Stimulated activated CD4-positive, alpha-beta T cell treated with anti-CD3 and anti-CD28 coated beads, TNF-alpha, amount 100 ng/mL, for 24 hours (primary cell): ENCODE data around the gene TCF19.
A peak's percentile ranks its signal among the peaks of the same experiment; 100 is the strongest.

Source experiments
- DNase-seq, 3 experiments: peaks; one replicate each; pipeline ENCODE4 v3.0.0-alpha.2; 2020; ENCODE audit warnings: low read depth in 3 of 3

TCF19 gene

DNA sequence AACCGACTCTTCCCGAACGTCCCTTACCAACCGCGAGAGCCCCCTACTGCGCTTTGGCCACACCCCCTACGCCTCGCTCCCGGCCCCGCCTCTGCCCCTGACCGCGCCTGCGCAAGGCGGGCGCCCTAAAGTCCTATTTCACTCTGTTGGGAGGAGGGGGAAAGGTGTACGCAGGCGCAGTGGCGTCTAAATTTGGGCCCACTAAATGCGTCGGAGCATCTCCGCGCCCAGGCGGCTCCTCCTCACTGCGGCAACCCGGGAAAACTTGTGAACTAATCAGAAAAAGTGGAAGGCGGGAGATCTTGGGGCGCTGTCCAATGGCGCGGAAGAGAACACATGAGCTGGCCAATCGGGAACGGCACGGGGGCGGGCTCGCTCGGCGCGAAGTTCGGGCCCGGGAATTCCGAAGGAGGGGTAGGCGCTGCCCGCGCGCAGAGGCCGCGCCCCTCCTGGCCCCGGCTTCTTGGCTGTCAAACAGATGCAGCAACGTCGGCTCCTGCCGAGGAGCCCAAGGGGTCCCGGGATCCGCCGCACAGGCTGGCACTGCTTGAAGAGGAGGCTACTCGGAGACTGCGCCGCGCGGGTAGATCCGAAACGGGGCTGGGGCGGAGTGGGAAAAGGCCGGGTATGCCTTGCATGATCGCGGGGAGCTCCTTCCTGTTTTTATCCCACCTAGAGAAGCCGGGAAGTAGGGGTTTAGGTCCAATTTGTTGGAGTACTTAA, at the start of gene TCF19:
Gene TCF19, plus strand, starts transcription at position 450 of the 723 bp plus-strand sequence. CDS start 881 bp downstream, outside the sequence.
- peak; percentile 98 to 99 (median 99) for DNase-seq

GRCh38 chr6:31110825-31111582, 47.4 kb upstream of the TCF19 start:
- DNase-seq, result no peak

GRCh38 chr6:31111712-31112111, 46.7 kb upstream of the TCF19 start:
- DNase-seq, result no peak

- DNase-seq, result no peak
Observed at GRCh38 chr6:31112478-31112877, 45.9 kb upstream of the TCF19 start, which contains the start of gene C6orf15. Gene C6orf15, minus strand, starts transcription at chr6:31112575. Its CDS starts 20 bp downstream, at chr6:31112555.

GRCh38 chr6:31113861-31114540, 44.4 kb upstream of the TCF19 start:
- no peak for DNase-seq

DNA sequence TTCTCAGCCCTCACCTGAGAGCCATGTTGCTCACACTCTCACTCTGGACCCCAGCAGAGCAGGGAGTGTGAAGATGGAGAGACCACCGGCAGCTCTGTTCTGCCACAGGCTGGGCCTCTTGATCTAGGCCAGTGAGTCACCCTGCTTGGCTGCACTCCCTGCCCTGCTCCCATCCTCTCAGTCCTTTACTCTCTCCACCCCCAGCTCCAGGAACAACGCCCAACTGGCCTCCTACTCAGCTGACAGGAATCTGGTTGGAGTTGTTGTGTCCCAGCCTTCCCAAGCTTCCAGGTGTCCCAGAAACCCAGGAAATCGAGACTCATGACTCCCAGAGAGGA, 43.9 kb upstream of the TCF19 start, which contains the start of gene PSORS1C1:
Gene PSORS1C1, plus strand, starts transcription at position 260 of the 338 bp plus-strand sequence. CDS start 14,833 bp downstream, outside the sequence.
- no peak for DNase-seq

- DNase-seq, result no peak
Observed at GRCh38 chr6:31114970-31115849, 43.2 kb upstream of the TCF19 start.

DNA sequence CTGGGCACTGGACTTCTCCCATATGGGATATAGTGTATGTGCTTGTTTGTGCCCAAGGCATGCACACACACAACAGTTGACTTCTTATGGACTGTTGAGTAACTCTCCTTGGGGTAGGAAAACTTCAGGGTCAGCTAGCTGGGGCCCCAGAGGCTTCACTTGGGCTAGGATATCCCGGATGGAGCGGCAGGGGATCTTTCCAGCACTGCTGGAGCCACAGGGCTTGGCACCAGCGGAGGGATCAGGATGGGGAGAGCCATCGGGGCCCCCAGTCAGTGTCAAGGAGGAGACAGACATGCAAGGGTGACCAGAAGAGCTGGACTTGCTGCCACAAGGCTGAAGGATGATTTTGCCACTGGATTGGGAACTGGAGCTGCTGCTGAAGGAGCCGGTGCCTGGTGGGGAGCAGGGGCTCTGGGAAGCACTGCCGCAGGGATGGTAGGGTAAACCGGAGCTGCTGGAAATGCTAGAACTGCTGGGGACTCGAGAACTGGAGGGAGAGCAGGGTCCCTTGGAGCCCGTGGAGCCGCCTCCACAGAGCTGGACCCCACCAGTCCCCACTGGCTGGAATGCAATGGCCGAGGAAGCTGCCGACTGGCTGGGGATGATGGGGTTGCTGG, 42.3 kb upstream of the TCF19 start:
- no peak for DNase-seq

DNA sequence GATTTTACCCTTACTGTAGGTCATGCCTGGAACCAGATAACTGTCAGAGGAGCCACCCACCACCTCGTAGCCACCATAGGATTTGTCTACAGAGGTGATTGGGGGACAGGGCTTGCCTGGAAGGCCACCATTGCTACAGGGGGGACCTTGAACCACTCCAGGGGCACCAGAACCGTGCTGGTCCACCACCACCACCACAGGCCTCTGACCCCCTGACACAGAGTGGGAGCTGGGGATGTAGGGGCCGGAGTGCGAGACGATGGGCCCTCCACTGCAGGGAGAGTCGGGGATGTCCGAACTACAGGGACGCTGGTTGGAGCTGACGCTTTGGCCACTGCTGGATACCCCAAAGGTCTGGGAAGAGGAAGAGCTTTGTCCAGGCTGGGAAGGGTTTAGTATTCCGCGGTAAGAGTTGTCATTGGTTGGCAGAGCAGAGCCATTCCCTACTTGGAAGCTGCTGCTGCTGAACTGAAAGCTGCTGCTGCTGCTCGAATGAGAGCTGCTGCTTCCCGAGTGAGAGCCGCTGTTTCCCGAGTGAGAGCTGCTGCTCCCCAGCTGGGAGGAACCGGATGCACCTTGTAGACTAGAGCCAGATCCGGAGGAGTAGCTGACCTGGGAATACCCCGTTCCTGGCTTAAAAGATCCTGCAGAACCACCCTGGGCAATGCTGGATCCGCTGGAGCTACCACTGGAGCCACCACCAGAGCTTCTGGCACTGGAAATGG, 41.6 kb upstream of the TCF19 start:
- no peak for DNase-seq

DNA sequence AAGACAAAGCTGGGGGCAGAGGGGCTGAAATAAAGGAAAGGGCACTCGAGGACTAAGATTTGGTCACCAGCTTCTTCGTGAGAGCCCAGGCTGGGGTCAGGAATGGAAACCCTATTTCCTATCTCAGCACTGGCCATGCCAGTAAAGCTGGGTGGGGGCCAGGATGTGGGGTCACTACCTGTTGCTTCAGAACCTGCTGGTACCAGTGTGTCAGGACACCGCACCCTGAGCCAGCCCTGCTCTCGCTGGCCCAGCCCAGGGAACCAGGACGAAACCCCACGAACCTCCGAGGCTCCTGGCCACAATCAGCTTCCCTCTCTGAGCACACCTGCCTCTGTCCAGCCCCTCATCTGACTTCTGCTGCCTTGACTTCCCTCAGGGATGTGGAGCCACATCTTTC, 40.2 kb upstream of the TCF19 start:
- DNase-seq, result no peak

GRCh38 chr6:31120151-31120915, 38.1 kb upstream of the TCF19 start, which contains the start of gene CDSN:
Gene CDSN, minus strand, starts transcription at chr6:31120446. Its CDS starts 27 bp downstream, at chr6:31120419.
- DNase-seq, result no peak

GRCh38 chr6:31121131-31121790, 37.1 kb upstream of the TCF19 start:
- DNase-seq, result no peak

GRCh38 chr6:31122791-31123706, 35.3 kb upstream of the TCF19 start:
- no peak for DNase-seq

GRCh38 chr6:31125162-31125561, 33.2 kb upstream of the TCF19 start:
- DNase-seq, result no peak

DNA sequence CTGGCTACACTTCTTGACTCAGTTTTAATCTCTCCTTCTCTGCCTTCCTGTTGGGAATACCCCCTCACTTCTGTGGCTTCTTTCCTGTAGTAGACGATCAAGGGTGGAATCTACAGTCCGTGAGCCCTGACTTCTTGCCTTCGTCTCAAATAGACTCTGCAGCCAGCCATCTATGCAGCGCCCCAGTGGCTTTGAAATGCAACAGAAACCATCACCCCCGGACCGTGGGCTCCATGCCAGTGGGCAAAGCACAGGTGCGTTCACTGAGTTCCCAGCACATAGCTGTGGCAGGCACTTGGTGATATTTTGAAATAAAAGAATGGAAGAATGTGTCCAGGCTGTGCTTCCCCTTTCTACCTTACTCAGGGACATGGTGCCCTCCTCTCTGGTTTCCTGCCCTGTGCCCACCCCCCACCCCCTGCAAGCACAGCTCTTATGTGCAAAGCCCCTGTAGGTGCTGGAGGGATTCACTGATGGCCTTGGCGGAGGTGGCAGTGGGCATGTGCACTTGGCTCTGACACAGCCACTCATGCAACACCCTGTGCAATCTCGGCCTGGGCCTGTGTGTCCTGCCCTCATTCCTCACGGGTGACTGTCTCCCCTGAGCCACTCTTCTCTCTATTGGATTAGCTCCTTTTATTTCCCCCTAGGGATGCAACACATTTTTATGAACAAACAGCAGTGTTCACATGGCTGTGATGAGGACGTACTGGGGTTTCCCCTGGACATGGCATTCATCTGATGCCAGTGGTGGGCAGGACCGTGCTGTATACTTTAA, 32.6 kb upstream of the TCF19 start:
- no peak for DNase-seq

GRCh38 chr6:31126396-31127175, 31.8 kb upstream of the TCF19 start:
- no peak for DNase-seq
